K562 (cell line): Measurements from ENCODE around the gene FABP2. TPM values are rescaled to one million over a fixed set of nuclear protein-coding genes. Genes with fewer than 3 reads are reported as not detected.
"Not testable (repeated sequence)": the region's sequence is repeated elsewhere in the genome, so short reads cannot be mapped to it uniquely, and the experiment has no call there.

Experiments used
- ATAC-seq: fragments of 200-7000 bp; cut with Tn5 transposase; 3 replicates; pipeline ENCODE4 v1.9.1; 2020; ENCODE audit warnings: moderate library complexity
- BruUV-seq: library from RNA; stranded (reverse); fragments of 400-500 nt; replicated peaks from 2 replicates; lab custom pipeline; 2021; lab: Mats Ljungman, UMichigan
- CTCF ChIA-PET: fragments of 300-600 bp; formaldehyde crosslinking; extraction: SDS; loops from one replicate; lab custom pipeline; 2021; ENCODE audit warnings: low intra/inter-chr PET ratio; lab: Yijun Ruan, JAX
- POLR2A ChIA-PET: fragments of 300-600, 350-650 bp; sonication (Branson Sonifier 250); formaldehyde crosslinking; extraction: SDS; loops from one replicate; lab custom pipeline; 2021; ENCODE audit warnings: antibody characterized with exemption, inconsistent platforms; lab: Yijun Ruan, JAX
- DNase-seq, 4 experiments: peaks; one replicate each; pipeline versions ENCODE4 v3.0.0 to v3.0.0-alpha.2; 2011 to 2018; ENCODE audit warnings: low spot score in 3 of 4, mixed read lengths in 3 of 4; ENCODE audit errors: extremely low read depth in 1 of 4
- FAIRE-seq: peaks from 2 replicates; lab custom pipeline; 2011; peaks lifted over from hg19 to GRCh38; lab: Jason Lieb, UNC
- H2AFZ ChIP-seq: 2 replicates; pipeline ENCODE4 v1.6.0; 2011; ENCODE audit warnings: low read depth, low read length, control low read depth, inconsistent platforms
- H3K27ac ChIP-seq: fragments of 200-600 bp; 3 replicates; pipeline ENCODE4 v1.8.0; 2011; ENCODE audit warnings: low read depth, mild to moderate bottlenecking, control low read depth, inconsistent platforms, low read length, moderate library complexity, mixed read lengths; ENCODE audit errors: extremely low read depth
- H3K27me3 ChIP-seq, 2 experiments: fragments of 300-600 bp in 1 of 2; 2 replicates in 1 of 2; 3 replicates in 1 of 2; pipeline versions ENCODE4 v1.6.0 to v1.8.0; 2011; ENCODE audit warnings: inconsistent platforms in 2 of 2, low read length in 2 of 2, mild to moderate bottlenecking in 1 of 2, mixed read lengths in 1 of 2, moderate library complexity in 1 of 2; ENCODE audit not compliant: control insufficient read depth in 2 of 2, insufficient read depth in 2 of 2
- H3K36me3 ChIP-seq: fragments of 300-600 bp; 3 replicates; pipeline ENCODE4 v1.8.0; 2011; ENCODE audit warnings: mild to moderate bottlenecking, low read length, inconsistent platforms; ENCODE audit not compliant: control insufficient read depth, insufficient read depth
- H3K4me1 ChIP-seq, 2 experiments: fragments of 200-600 bp in 1 of 2; replicated peaks in 1 of 2; 2 replicates in 1 of 2; 3 replicates in 1 of 2; pipeline versions ENCODE4 v1.5.1 to v1.8.0; 2011; ENCODE audit warnings: inconsistent platforms in 2 of 2, low read length in 2 of 2, mild to moderate bottlenecking in 1 of 2, mixed read lengths in 1 of 2, moderate library complexity in 1 of 2; ENCODE audit not compliant: control insufficient read depth in 2 of 2, insufficient read depth in 2 of 2
- H3K4me2 ChIP-seq: 2 replicates; pipeline ENCODE4 v1.6.1; 2011; ENCODE audit warnings: low read length, control low read depth, inconsistent platforms, mixed read lengths; ENCODE audit not compliant: insufficient read depth
- H3K4me3 ChIP-seq: fragments of 200-600 bp; sonication (generic), shearing (Covaris generic); 2 replicates; pipeline ENCODE4 v1.5.1; 2016; ENCODE audit warnings: control low read depth, inconsistent platforms
- H3K79me2 ChIP-seq: fragments of 200-600 bp; 3 replicates; pipeline ENCODE4 v1.8.0; 2011; ENCODE audit warnings: low read length, inconsistent platforms; ENCODE audit not compliant: control insufficient read depth, insufficient read depth
- H3K9ac ChIP-seq, 2 experiments: 2 replicates each; pipeline versions ENCODE4 v1.6.0 to v1.6.1; 2011; ENCODE audit warnings: low read depth in 2 of 2, low read length in 2 of 2, control low read depth in 1 of 2, inconsistent platforms in 1 of 2, mild to moderate bottlenecking in 1 of 2, mixed read lengths in 1 of 2; ENCODE audit not compliant: insufficient read depth in 1 of 2
- H3K9me1 ChIP-seq: one replicate; pipeline ENCODE4 v1.6.0; 2011; ENCODE audit warnings: inconsistent platforms, mild to moderate bottlenecking, low read length, moderate library complexity; ENCODE audit not compliant: control insufficient read depth, insufficient read depth
- H3K9me3 ChIP-seq: replicated peaks from 2 replicates; pipeline ENCODE4 v1.5.1; 2011; ENCODE audit warnings: low read depth, low read length, inconsistent platforms; ENCODE audit not compliant: control insufficient read depth, insufficient read depth
- H4K20me1 ChIP-seq: replicated peaks from 2 replicates; pipeline ENCODE4 v1.6.1; 2011; ENCODE audit warnings: low read length, inconsistent platforms, mixed read lengths; ENCODE audit not compliant: control insufficient read depth, insufficient read depth
- WGBS: fragments of 100-300 bp; shearing (Covaris generic); methylation state at CpG from one replicate; pipeline ENCODE4 v1.1.6; 2016; ENCODE audit warnings: low coverage, mixed read lengths; ENCODE audit not compliant: insufficient coverage; ENCODE audit errors: missing lambda C conversion rate; 5-methylcytosine and 5-hydroxymethylcytosine counted together
- in situ Hi-C: fragments of 300-500 bp; cut with MboI; formaldehyde crosslinking; loops from 4 replicates; pipeline ENCODE4 v1.15.0; 2018; ENCODE audit warnings: inconsistent platforms, mixed read lengths
- intact Hi-C: fragments of 100-400 bp; cut with micrococcal nuclease; formaldehyde crosslinking; loops from 2 replicates; pipeline ENCODE4 v1.14.2; 2022
- polyA plus RNA-seq, 8 experiments: library from polyadenylated mRNA; depleted of rRNA in 4 of 8; stranded (reverse) in 5 of 8; unstranded in 3 of 8; fragments of >200 nt; fragmentation: Nextera tagmentation in 2 of 8; fragmentation: Illumina TruSeq in 1 of 8; extraction: Ambion mirVana in 2 of 8; extraction: Trizol in 1 of 8; gene quantifications; 2 replicates each; pipeline versions ENCODE4 v1.2.1 to v1.2.3, GENCODE V29; 2011 to 2014; ENCODE audit warnings: inconsistent platforms in 1 of 8, missing spikeins in 1 of 8
- total RNA-seq, 7 experiments: library from RNA; depleted of rRNA in 6 of 7; stranded (reverse); fragments of >200 nt in 6 of 7; fragmentation: Illumina TruSeq in 2 of 7; extraction: Trizol in 2 of 7; gene quantifications; 2 replicates each; pipeline versions ENCODE4 v1.2.1 to v1.2.3, GENCODE V29; 2011 to 2021; ENCODE audit warnings: low replicate concordance in 1 of 7

Gene FABP2
- total and polyA plus RNA-seq, 9 of the 15 experiments (the other 6 are each of a cell fraction or from before 2014, with no cell fraction given): not detected

GRCh38 chr4:119364203-119364602 is 42.3 kb upstream of the FABP2 start:
- H3K79me2 ChIP-seq, CTCF ChIA-PET, H4K20me1 ChIP-seq, ATAC-seq, H3K36me3 ChIP-seq, H3K9me1 ChIP-seq, DNase-seq, FAIRE-seq, intact Hi-C loops, H3K4me1 ChIP-seq, H3K9me3 ChIP-seq, in situ Hi-C loops, H3K27me3 ChIP-seq, BruUV-seq, POLR2A ChIA-PET, H2AFZ ChIP-seq, H3K27ac ChIP-seq, H3K4me3 ChIP-seq, H3K9ac ChIP-seq, H3K4me2 ChIP-seq: not testable (repeated sequence)
- 0% methylated on average over 1 of the region's 1 CpG for WGBS

- CTCF ChIA-PET, FAIRE-seq: not testable (repeated sequence)
Measured at GRCh38 chr4:119363372-119363771, 41.4 kb upstream of the FABP2 start.

GRCh38 chr4:119362413-119362812 is 40.5 kb upstream of the FABP2 start:
- WGBS: 0% methylated on average over 3 of the region's 3 CpGs

More at GRCh38 chr4:119363372-119363771, 41.4 kb upstream of the FABP2 start:
- BruUV-seq, H3K9me3 ChIP-seq, H3K9ac ChIP-seq, H3K4me3 ChIP-seq, H3K36me3 ChIP-seq, H3K9me1 ChIP-seq, in situ Hi-C loops, intact Hi-C loops, H3K79me2 ChIP-seq, H3K27ac ChIP-seq, DNase-seq, ATAC-seq, H2AFZ ChIP-seq, H4K20me1 ChIP-seq, H3K4me2 ChIP-seq, H3K4me1 ChIP-seq, H3K27me3 ChIP-seq: not testable (repeated sequence)
- POLR2A ChIA-PET: interaction anchor here (0.6 kb wide), 1 partner anchor 625 kb away, joined by 3 read pairs; no protein-coding TSS in a partner anchor
- 1% methylated on average over 6 of the region's 6 CpGs for WGBS

GRCh38 chr4:119359873-119360272 is 37.9 kb upstream of the FABP2 start:
- H3K36me3 ChIP-seq, POLR2A ChIA-PET, H3K27me3 ChIP-seq, H2AFZ ChIP-seq, DNase-seq, H3K9me3 ChIP-seq, H4K20me1 ChIP-seq, CTCF ChIA-PET, intact Hi-C loops, H3K4me3 ChIP-seq, H3K27ac ChIP-seq, BruUV-seq, FAIRE-seq, H3K4me2 ChIP-seq, H3K79me2 ChIP-seq, H3K9ac ChIP-seq, H3K9me1 ChIP-seq, H3K4me1 ChIP-seq, ATAC-seq, in situ Hi-C loops: not testable (repeated sequence)
- WGBS: 0% methylated on average over 2 of the region's 2 CpGs

More at GRCh38 chr4:119362413-119362812, 40.5 kb upstream of the FABP2 start:
- H3K79me2 ChIP-seq, H3K36me3 ChIP-seq, DNase-seq, H3K27me3 ChIP-seq, H3K9me3 ChIP-seq, H2AFZ ChIP-seq, H4K20me1 ChIP-seq, intact Hi-C loops, H3K4me3 ChIP-seq, ATAC-seq, in situ Hi-C loops, BruUV-seq, CTCF ChIA-PET, FAIRE-seq, H3K4me2 ChIP-seq, H3K27ac ChIP-seq, POLR2A ChIA-PET, H3K9me1 ChIP-seq, H3K4me1 ChIP-seq, H3K9ac ChIP-seq: not testable (repeated sequence)
